Breast epithelium (tissue), 3 donors: ENCODE measurements around the gene CARHSP1.

ENCODE experiments used
- CTCF ChIP-seq, 3 donors: fragments of 450-650 bp; IDR thresholded peaks; one replicate each; pipeline ENCODE4 v1.5.1; 2016 to 2017; ENCODE audit warnings: antibody characterized with exemption in 3 of 3, mild to moderate bottlenecking in 3 of 3, moderate library complexity in 3 of 3
- POLR2A ChIP-seq: fragments of 450-650 bp; IDR thresholded peaks from one replicate; pipeline ENCODE4 v1.6.1; 2016; ENCODE audit warnings: antibody characterized with exemption, mild to moderate bottlenecking, moderate library complexity
- POLR2AphosphoS5 ChIP-seq, 3 donors: sonication (generic); formaldehyde crosslinking; IDR thresholded peaks; one replicate each; pipeline ENCODE4 v1.6.1; 2017; ENCODE audit warnings: antibody characterized with exemption in 3 of 3

GRCh38 chr16:8887431-8887765, 18.6 kb upstream of the CARHSP1 start:
- TF ChIP-seq CTCF (IDR thresholded peaks at IDR 0.05) (no peak), POLR2AphosphoS5 (IDR thresholded peaks at IDR 0.05) (no peak), POLR2A (no peak)
